Right atrium auricular region (tissue), 2 donors: ENCODE results near the gene GTF3C6. TPM values are rescaled to one million over a fixed set of nuclear protein-coding genes. Genes with fewer than 3 reads are reported as not detected.
"Not testable (repeated sequence)": the region's sequence is repeated elsewhere in the genome, so short reads cannot be mapped to it uniquely, and the experiment has no call there.

ENCODE experiments used
- DNase-seq: peaks from one replicate; pipeline ENCODE4 v3.0.0-alpha.2; 2019; ENCODE audit warnings: low spot score
- H3K27ac ChIP-seq, 2 donors: fragments of 200-600 bp; sonication (generic); 1 replicate in 1 of 2; 2 replicates in 1 of 2; pipeline ENCODE4 v1.5.1; 2016 to 2019
- H3K27me3 ChIP-seq, 2 donors: fragments of 200-600 bp; sonication (generic); one replicate each; pipeline versions ENCODE4 v1.5.1 to v1.6.0; 2017 to 2019
- H3K36me3 ChIP-seq: fragments of 200-600 bp; sonication (generic); one replicate; pipeline ENCODE4 v1.5.1; 2016
- H3K4me1 ChIP-seq, 2 donors: fragments of 200-600 bp; sonication (generic); one replicate each; pipeline versions ENCODE4 v1.5.1 to v1.6.0; 2017 to 2019
- H3K4me3 ChIP-seq, 2 donors: fragments of 200-600 bp; sonication (generic); 1 replicate in 1 of 2; 2 replicates in 1 of 2; pipeline ENCODE4 v1.5.1; 2017 to 2019; ENCODE audit warnings: mild to moderate bottlenecking in 1 of 2, moderate library complexity in 1 of 2
- H3K9me3 ChIP-seq, 2 donors: fragments of 200-600 bp; sonication (generic); one replicate each; pipeline ENCODE4 v1.5.1; 2019
- CTCF ChIP-seq, 2 donors: fragments of 200-600 bp; sonication (generic); IDR thresholded peaks; one replicate each; pipeline ENCODE4 v1.5.1; 2019; ENCODE audit warnings: antibody characterized with exemption in 2 of 2
- total RNA-seq, 2 donors: library from RNA; depleted of rRNA; stranded (reverse); fragments of >200 nt; gene quantifications; one replicate each; pipeline ENCODE4 v1.1.0, GENCODE V29; 2016

GTF3C6 gene
- total RNA-seq, 2 donors from 2014 or later: 51.0 to 78.1 TPM

GRCh38 chr6:110965629-110966229 is 7.2 kb downstream of the GTF3C6 start:
- no peak for DNase-seq
- no peaks in the 10 kb centered on the region for H3K4me1 ChIP-seq
- no peak overlapping the region for H3K4me3 ChIP-seq
- TF ChIP-seq CTCF (IDR thresholded peaks at IDR 0.05): no peak
- H3K9me3 ChIP-seq: no peaks in the 10 kb centered on the region
- peaks cover 67% of the 10 kb centered on the region for H3K36me3 ChIP-seq
- no peak overlapping the region for H3K27ac ChIP-seq
- H3K27me3 ChIP-seq: no peaks in the 10 kb centered on the region

GRCh38 chr6:110968661-110969060 is 10.2 kb downstream of the GTF3C6 start:
- H3K27me3 ChIP-seq, H3K4me1 ChIP-seq, DNase-seq, H3K9me3 ChIP-seq, H3K4me3 ChIP-seq, H3K27ac ChIP-seq: not testable (repeated sequence)
- peaks cover 40% of the 10 kb centered on the region for H3K36me3 ChIP-seq

GRCh38 chr6:110971468-110971867 is 13.0 kb downstream of the GTF3C6 start:
- no peaks in the 10 kb centered on the region for H3K27me3 ChIP-seq
- TF ChIP-seq CTCF (IDR thresholded peaks at IDR 0.05): no peak
- H3K4me1 ChIP-seq: no peaks in the 10 kb centered on the region
- no peaks in the 10 kb centered on the region for H3K9me3 ChIP-seq
- no peak overlapping the region for H3K4me3 ChIP-seq
- H3K27ac ChIP-seq: no peak overlapping the region
- no peak for DNase-seq
- H3K36me3 ChIP-seq: peaks cover 16% of the 10 kb centered on the region

- no peaks in the 10 kb centered on the region for H3K9me3 ChIP-seq
- no peak for TF ChIP-seq CTCF (IDR thresholded peaks at IDR 0.05)
- H3K27me3 ChIP-seq: no peaks in the 10 kb centered on the region
- H3K4me3 ChIP-seq: no peak overlapping the region
- no peaks in the 10 kb centered on the region for H3K36me3 ChIP-seq
- H3K4me1 ChIP-seq: peaks cover 0 to 5% of the 10 kb centered on the region in 2 donors
- no peak for DNase-seq
- no peak overlapping the region for H3K27ac ChIP-seq
Measured at GRCh38 chr6:110976575-110976974, 18.1 kb downstream of the GTF3C6 start.

GRCh38 chr6:110979565-110980101 is 21.1 kb downstream of the GTF3C6 start:
- peaks cover 0 to 18% of the 10 kb centered on the region in 2 donors for H3K4me1 ChIP-seq
- no peak overlapping the region for H3K4me3 ChIP-seq
- no peaks in the 10 kb centered on the region for H3K27me3 ChIP-seq
- TF ChIP-seq CTCF (IDR thresholded peaks at IDR 0.05): no peak
- DNase-seq: no peak
- no peaks in the 10 kb centered on the region for H3K36me3 ChIP-seq
- H3K9me3 ChIP-seq: no peaks in the 10 kb centered on the region
- H3K27ac ChIP-seq: no peak overlapping the region

GRCh38 chr6:110980227-110980626 is 21.7 kb downstream of the GTF3C6 start:
- DNase-seq: no peak
- Histone ChIP-seq H3K27me3 (no peaks in the 10 kb centered on the region), H3K9me3 (no peaks in the 10 kb centered on the region), H3K4me3 (no peak overlapping the region), H3K27ac (no peak overlapping the region), H3K36me3 (peaks cover 2% of the 10 kb centered on the region), H3K4me1 (peaks cover 0 to 18% of the 10 kb centered on the region in 2 donors)
- TF ChIP-seq CTCF (IDR thresholded peaks at IDR 0.05): no peak
